ENCODE measurements around the gene MORN5.

- TF ChIP-seq, protein P1, sequence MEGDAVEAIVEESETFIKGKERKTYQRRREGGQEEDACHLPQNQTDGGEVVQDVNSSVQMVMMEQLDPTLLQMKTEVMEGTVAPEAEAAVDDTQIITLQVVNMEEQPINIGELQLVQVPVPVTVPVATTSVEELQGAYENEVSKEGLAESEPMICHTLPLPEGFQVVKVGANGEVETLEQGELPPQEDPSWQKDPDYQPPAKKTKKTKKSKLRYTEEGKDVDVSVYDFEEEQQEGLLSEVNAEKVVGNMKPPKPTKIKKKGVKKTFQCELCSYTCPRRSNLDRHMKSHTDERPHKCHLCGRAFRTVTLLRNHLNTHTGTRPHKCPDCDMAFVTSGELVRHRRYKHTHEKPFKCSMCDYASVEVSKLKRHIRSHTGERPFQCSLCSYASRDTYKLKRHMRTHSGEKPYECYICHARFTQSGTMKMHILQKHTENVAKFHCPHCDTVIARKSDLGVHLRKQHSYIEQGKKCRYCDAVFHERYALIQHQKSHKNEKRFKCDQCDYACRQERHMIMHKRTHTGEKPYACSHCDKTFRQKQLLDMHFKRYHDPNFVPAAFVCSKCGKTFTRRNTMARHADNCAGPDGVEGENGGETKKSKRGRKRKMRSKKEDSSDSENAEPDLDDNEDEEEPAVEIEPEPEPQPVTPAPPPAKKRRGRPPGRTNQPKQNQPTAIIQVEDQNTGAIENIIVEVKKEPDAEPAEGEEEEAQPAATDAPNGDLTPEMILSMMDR (conservative IDR thresholded peaks at IDR 0.05; ENCODE audit: low read length) = no peak
- TF ChIP-seq EZH2phosphoT487 (IDR thresholded peaks at IDR 0.05; ENCODE audit: borderline replicate concordance) = no peak
Observed at GRCh38 chr9:122197426-122197825, 37.7 kb downstream of the MORN5 start.

All from Loucy (cell line).